SK-N-MC (cell line): ENCODE data around the gene LATS2.

Source experiments
- EZH2 ChIP-seq: fragments of 200-600 bp; sonication (generic); IDR thresholded peaks from one replicate; pipeline ENCODE4 v1.6.1; 2017; ENCODE audit warnings: antibody characterized with exemption
- POLR2AphosphoS5 ChIP-seq: IDR thresholded peaks from 2 replicates; pipeline ENCODE4 v1.6.1; 2012; ENCODE audit warnings: mild to moderate bottlenecking, low read depth, low read length, borderline replicate concordance

DNA sequence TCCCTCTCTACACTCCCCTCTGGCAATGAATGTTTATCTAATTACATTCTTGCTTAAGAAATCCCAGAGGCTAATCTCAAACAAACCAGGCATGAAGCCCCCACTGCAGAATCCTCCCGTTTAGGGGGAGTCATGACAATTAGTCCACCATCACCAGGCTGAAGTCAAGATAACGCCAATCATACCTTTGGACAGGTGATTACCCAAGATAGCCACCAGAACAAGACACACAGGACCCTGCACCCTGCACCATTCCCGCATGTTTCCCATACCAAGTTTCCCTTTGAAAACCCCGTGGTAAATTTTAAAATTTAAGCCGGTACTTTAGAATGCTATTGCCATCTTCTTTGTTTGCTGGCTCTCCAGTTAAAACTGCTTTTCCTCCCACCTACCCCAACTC lies 94.0 kb downstream of the LATS2 start:
- TF ChIP-seq POLR2AphosphoS5 (no peak), EZH2 (no peak)
